Renal pelvis (tissue), 4 donors: ENCODE measurements around the gene CA12. TPM values are rescaled to one million over a fixed set of nuclear protein-coding genes. Genes with fewer than 3 reads are reported as not detected.
"Not testable (repeated sequence)": the region's sequence is repeated elsewhere in the genome, so short reads cannot be mapped to it uniquely, and the experiment has no call there.

Experiments
- DNase-seq: peaks from one replicate; pipeline ENCODE4 v3.0.0-alpha.2; 2013
- polyA plus RNA-seq, 3 donors: library from polyadenylated mRNA; unstranded; fragments of 120-200 nt; gene quantifications; one replicate each; pipeline ENCODE4 v1.2.1, GENCODE V29; 2013; ENCODE audit not compliant: insufficient read length in 3 of 3

CA12 gene
- polyA plus RNA-seq, 3 donors: 92.1 to 128 (median 123) TPM

DNA sequence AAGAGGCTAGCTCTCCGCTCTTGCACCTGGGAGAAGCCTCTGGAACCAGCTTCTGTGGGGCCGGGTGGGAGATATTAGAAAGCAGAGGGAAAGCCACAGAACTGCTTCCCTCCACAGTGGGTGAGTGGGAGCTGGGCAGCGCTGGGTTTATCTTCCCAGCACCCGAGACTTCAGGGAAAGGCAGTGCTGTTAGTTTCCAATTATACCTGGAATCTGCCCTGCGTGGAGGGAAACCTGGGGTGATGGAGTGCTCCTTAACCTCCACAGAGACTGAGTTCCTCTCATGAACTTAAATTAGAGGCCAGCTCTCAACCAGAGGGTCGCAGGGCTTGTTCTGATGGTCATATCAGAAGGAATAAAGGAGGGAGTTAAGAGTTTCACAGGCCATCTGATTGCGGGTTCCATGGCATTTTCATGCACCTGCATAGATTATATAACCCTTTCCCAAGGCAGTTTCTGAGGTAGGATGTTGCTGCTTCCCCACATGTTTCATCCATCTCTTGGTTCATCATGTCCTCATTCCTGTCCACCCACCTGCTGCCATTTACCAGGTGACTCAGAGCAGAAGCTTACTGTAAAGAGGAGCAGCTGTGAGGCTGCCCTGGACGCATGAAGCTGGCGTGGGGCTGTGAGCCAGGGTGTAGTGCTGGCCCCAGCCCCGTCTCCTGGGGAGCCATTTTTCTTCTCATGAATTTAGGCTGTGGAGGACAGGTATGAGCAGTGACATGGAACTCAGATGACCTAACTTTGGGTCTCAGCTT, 42.5 kb downstream of the CA12 start:
- no peak for DNase-seq

GRCh38 chr15:63338170-63338569, 43.5 kb downstream of the CA12 start:
- no peak for DNase-seq

GRCh38 chr15:63337046-63337445, 44.6 kb downstream of the CA12 start:
- DNase-seq: no peak

DNA sequence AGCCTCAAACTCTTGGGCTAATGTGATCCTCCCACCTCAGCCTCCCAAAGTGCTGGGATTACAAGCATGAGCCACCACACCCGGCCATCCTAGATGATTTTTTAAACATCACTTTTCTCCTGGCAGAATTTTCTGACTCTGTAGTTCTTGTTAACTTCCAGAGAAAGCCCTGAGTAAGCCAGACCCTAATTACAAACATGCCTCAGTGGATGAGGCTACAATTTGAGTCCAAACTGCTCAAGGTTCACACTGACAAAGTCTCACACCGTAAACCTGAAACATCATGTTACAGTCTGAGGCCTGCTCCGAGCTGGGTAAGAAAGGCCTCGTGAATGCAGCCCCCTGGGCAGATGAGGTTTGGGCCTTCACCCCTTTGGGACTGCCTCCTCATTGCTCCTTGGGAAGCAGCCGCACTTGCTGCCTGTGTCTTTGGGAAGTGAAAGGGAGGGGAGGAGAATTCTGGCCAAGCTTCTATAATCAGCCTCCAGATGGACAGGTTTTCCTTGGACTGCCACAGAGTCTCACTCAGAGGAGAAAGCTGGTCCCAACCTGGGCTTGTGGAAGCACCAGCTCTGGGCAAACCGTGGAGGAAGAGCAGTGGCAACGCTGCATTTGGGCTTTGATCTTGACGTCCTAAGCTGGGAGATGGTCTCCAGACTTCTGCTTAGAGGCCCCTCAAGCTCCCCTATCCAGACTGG, 46.0 kb downstream of the CA12 start:
- no peak for DNase-seq

GRCh38 chr15:63334821-63335220, 46.8 kb downstream of the CA12 start:
- no peak for DNase-seq

GRCh38 chr15:63332367-63333124, 49.1 kb downstream of the CA12 start:
- DNase-seq: no peak

DNA sequence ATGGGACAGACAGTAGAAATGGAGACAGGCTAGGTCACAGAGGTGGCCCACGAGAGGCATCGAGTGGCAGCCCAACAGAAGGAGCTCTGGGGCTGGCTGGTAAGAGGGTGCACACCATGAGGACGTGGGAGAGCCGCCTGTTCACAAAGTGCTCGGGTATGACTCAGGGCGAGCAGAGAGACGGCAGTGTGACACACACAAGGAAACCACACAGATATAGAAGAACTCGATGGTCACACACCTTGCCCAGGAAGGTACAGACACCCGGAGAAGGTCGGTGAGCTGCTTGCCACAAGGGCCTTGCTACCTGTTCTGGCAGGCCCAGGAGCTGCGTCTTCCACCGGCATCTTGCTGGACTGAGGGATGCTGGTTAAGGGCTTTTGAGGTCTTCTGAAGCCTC, 50.2 kb downstream of the CA12 start:
- no peak for DNase-seq

DNA sequence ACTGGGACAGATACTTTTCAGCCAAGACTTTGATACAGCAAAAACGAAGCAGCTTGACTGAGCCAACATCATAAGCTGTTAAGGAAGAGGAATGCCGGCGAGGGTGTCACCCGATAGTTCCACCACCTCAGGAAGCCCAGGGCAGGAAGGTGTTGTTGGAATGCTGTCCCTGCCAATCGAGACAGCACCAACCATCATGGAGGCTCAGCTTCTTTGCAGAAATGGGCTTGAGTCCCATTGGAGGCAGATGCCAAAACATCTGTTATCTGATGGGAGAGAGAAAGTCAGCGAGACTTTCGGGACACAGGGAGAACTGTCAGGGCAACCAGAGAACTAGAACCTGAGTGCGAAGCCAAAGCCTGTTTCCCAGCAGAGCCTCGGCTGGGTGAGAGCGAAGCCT, 50.7 kb downstream of the CA12 start:
- no peak for DNase-seq

GRCh38 chr15:63329567-63330350, 51.9 kb downstream of the CA12 start:
- DNase-seq: no peak

DNA sequence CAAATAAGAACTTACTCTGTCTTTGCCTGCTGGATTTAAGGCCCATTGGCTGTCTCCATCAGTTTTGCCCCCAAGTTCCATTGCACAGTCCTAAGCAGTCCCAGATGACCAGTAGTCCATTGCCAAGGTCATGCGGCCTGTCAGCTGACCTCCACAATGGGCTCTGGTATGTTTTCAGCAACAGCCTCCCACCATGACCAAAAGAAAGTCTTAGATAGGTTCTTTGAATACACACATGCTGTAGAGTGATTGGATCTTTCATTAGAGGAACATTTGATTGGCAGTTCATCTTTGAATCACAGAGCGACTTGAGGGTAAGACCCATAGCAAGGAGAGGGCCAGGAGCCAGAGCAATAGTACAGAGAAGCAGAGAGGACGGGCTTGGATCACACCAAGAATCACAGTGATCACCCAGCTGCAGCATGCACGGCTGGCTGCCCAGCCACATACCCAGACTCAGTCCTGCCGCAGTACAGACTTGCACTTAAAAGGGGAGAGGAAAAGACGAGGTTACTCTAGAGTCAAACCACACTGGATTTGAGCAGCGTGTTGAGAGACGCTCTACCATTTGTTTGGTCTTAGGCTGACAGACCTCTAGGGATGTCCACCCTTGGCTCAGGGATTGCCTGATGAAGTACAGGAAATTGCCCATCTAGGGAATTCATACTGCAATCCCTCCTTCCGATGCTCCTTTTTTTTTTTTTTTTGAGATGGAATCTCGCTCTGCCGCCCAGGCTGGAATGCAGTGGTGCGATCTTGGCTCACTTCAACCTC, 53.8 kb downstream of the CA12 start:
- no peak for DNase-seq

GRCh38 chr15:63324770-63325169, 56.9 kb downstream of the CA12 start:
- no peak for DNase-seq

DNA sequence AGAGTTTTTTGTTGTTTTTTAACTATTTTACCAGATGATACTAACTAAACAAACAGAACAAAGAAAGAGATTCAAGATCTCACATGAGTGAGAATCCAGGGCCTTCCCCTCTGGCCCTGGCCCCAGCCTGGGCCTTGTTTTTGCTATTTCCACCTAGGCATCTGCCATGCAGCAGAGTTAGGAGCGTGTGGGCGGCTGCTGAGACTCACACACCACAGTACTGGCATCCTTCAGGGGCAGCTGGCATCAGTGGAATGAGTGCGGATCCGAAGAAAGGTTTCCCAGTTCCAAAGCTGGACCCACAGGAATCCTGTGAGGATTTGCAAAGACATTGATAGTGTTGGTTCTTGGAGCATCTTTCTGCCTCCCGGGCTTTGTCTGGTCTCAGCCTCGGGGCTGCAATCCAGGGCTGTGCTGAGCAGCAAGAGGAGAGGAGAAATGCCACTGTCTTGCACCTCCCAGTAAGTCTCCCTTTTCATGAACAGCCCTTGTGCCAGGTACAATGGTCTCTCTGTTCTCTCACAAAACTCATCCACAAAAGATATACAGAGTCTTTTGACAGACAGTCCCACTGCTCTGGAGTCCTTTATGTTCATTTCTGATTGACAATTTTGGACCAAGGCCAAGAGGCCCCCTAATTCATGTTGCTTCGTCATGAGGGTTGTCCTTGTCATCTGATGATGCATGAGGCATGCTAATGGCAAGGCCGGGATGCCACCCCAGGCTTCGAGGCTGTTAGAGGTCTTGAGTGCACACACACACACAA, 57.7 kb downstream of the CA12 start:
- DNase-seq: no peak

DNA sequence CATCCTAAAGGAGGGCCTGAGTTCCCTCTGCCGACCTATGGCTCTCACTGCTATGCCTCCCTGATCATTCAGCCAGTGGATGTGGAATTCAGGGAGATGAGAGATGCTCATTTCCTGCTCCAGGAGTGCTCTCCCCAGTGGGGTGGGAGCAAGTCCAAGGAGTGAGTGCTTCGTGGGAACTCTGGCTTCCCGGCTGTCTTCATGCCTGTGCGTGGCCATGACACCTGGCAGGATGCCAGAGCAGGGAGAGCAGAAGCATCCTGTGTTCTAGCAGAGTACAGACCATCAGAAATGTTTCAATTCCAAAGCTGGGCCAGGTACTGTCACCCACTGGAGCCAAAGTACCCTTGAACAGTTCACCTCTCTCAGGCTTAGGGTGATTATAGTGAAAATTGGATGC, 59.1 kb downstream of the CA12 start:
- no peak for DNase-seq

- DNase-seq: no peak
Observed at GRCh38 chr15:63321462-63321861, 60.2 kb downstream of the CA12 start.

DNA sequence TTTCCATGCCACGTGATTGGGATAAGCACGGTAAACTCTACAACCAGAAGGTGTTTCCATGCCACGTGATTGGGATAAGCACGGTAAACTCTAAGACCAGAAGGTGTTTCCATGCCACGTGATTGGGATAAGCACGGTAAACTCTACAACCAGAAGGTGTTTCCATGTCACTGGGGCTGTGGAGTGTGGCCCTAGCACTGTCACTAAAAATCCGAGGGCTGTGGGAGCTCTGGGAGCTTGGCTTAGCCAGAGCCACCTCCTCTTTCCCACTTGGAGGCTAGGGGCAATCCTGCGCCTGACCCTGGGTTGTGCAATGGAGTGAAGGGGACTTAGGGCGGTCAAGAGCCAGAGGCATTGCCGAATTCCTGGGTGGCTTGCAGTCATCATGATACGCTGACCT, 60.7 kb downstream of the CA12 start:
- DNase-seq: not testable (repeated sequence)

- DNase-seq: not testable (repeated sequence)
Observed at GRCh38 chr15:63320446-63320845, 61.2 kb downstream of the CA12 start.

DNA sequence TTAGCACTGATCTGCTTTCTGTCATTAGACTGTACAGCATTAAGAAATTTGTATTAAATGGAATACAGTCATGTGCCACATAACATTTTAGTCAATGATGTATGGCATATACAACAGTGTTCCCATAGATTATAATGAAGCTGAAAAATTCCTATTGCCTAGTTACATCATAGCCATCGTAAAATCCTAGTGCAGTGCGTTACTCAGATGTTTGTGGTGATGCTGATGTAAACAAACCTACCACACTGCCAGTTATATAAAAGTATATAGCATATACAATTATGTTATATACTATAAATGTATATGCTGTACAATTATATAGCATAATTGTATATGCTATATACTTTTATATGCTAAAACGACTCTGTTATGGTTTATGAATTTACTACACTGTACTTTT, 62.6 kb downstream of the CA12 start:
- no peak for DNase-seq

DNA sequence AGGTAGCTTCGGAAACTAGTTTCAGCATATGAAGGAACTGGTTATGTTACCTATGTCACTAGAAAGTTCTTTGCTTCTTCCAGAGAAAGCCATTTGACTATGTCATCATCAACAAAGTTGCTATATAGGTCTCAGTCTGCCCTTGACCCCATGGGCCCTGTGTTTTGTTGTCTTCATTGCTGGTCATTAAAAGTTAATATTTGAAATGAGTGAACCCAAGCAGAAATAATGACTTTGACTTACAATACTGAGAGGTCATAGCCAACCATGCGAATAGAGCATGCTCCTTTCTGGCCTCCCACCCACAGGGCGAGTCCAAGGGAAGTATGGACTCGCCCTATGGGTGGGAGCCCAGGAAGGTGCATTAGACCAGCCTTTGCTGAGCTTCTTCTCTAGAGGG, 63.3 kb downstream of the CA12 start:
- no peak for DNase-seq

- no peak for DNase-seq
Observed at GRCh38 chr15:63314409-63314808, 67.2 kb downstream of the CA12 start.

DNA sequence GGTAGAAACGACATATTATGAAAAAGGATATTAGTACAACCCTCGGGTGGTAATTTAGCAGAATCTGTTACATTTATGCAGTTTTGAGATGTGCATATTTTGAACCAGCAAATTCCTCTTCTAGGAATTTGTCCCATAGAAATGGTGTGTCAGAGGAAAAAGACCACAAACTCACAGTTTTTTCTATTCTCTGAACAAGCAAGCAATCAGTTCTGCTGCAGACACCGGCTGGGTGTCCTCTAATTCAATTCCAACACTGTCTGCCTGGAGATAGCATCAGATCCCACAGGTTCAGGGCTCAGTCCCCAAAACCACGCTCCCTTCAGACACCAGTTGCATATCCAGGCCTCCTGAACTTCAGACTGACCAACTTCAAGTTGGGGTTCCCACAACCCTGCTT, 67.8 kb downstream of the CA12 start:
- DNase-seq: no peak

- no peak for DNase-seq
Observed at GRCh38 chr15:63312286-63312685, 69.4 kb downstream of the CA12 start.
